GM12865 (cell line): ENCODE data around the gene UNCX.
"Not testable (repeated sequence)": the region's sequence is repeated elsewhere in the genome, so short reads cannot be mapped to it uniquely, and the experiment has no call there.

Experiments used
- DNase-seq: peaks from one replicate; pipeline ENCODE4 v3.0.0; 2010; ENCODE audit warnings: low read depth
- H3K4me3 ChIP-seq: 2 replicates; pipeline ENCODE4 v1.5.1; 2011; ENCODE audit warnings: mild to moderate bottlenecking, low read depth, low read length, control low read depth
- TF ChIP-seq, protein P1 (sequence below): IDR thresholded peaks from 2 replicates; pipeline ENCODE4 v1.5.1; 2011; ENCODE audit warnings: low read length, control low read depth, low read depth, inconsistent platforms; ENCODE audit not compliant: insufficient read depth; ENCODE audit errors: missing control alignments

Gene UNCX

GRCh38 chr7:1210321-1210978, 22.2 kb upstream of the UNCX start:
- no peak for DNase-seq
- TF ChIP-seq, protein P1, sequence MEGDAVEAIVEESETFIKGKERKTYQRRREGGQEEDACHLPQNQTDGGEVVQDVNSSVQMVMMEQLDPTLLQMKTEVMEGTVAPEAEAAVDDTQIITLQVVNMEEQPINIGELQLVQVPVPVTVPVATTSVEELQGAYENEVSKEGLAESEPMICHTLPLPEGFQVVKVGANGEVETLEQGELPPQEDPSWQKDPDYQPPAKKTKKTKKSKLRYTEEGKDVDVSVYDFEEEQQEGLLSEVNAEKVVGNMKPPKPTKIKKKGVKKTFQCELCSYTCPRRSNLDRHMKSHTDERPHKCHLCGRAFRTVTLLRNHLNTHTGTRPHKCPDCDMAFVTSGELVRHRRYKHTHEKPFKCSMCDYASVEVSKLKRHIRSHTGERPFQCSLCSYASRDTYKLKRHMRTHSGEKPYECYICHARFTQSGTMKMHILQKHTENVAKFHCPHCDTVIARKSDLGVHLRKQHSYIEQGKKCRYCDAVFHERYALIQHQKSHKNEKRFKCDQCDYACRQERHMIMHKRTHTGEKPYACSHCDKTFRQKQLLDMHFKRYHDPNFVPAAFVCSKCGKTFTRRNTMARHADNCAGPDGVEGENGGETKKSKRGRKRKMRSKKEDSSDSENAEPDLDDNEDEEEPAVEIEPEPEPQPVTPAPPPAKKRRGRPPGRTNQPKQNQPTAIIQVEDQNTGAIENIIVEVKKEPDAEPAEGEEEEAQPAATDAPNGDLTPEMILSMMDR: no peak
- H3K4me3 ChIP-seq: no peak overlapping the region

- no peak for DNase-seq
- H3K4me3 ChIP-seq: no peak overlapping the region
- TF ChIP-seq, protein P1: no peak
These were observed 21.6 kb upstream of the UNCX start for GRCh38 chr7:1210979-1211608.

- no peak overlapping the region for H3K4me3 ChIP-seq
- TF ChIP-seq, protein P1: no peak
- DNase-seq: no peak
These were observed 21.1 kb upstream of the UNCX start for GRCh38 chr7:1211611-1212010.

DNA sequence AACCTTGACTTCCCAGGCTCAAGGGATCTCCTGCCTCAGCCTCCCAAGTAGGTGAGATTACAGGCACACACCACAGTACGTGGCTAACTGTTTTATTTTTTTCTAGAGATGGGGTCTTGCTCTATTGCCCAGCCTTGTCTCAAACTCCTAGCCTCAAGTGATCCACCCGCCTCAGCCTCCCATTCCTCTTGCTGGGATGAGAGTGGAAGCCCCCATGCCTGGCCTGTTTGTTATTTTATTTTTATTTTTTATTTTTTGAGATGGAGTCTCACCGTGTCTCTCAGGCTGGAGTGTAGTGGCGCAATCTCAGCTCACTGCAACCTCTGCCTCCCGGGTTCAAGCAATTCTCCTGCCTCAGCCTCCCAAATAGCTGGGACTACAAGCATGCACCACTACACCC, 20.6 kb upstream of the UNCX start:
- not testable (repeated sequence) for H3K4me3 ChIP-seq, DNase-seq

- DNase-seq: no peak
- TF ChIP-seq, protein P1: no peak
- H3K4me3 ChIP-seq: no peak overlapping the region
These were observed 18.2 kb upstream of the UNCX start for GRCh38 chr7:1214516-1214915.

- TF ChIP-seq, protein P1: no peak
- no peak for DNase-seq
- no peak overlapping the region for H3K4me3 ChIP-seq
These were observed 14.0 kb upstream of the UNCX start for GRCh38 chr7:1218541-1219165.

GRCh38 chr7:1219498-1219897, 13.2 kb upstream of the UNCX start:
- TF ChIP-seq, protein P1: no peak
- no peak overlapping the region for H3K4me3 ChIP-seq
- DNase-seq: no peak
